IMR-90 (cell line): ENCODE data around the gene TMEM184B. TPM values are rescaled to one million over a fixed set of nuclear protein-coding genes. Genes with fewer than 3 reads are reported as not detected.
A peak's percentile ranks its signal among the peaks of the same experiment; 100 is the strongest.

Experiments
- polyA plus RNA-seq, 3 experiments: library from polyadenylated mRNA; depleted of rRNA; stranded (reverse); fragments of >200 nt; gene quantifications; 2 replicates each; pipeline ENCODE4 v1.2.3, GENCODE V29; 2012; ENCODE audit warnings: low replicate concordance in 1 of 3
- total RNA-seq: library from RNA; depleted of rRNA; stranded (reverse); fragments of >200 nt; gene quantifications from 2 replicates; pipeline ENCODE4 v1.2.3, GENCODE V29; 2012
- TF ChIP-seq, protein P1 (sequence below): conservative IDR thresholded peaks from 2 replicates; pipeline ENCODE4 v1.5.1; 2012; ENCODE audit warnings: mild to moderate bottlenecking, low read depth, low read length, improper control_type of control experiment

Gene TMEM184B
- total and polyA plus RNA-seq, 2 of the 4 experiments (the other 2 are of a cell fraction), result 9.1 to 81.1 TPM

DNA sequence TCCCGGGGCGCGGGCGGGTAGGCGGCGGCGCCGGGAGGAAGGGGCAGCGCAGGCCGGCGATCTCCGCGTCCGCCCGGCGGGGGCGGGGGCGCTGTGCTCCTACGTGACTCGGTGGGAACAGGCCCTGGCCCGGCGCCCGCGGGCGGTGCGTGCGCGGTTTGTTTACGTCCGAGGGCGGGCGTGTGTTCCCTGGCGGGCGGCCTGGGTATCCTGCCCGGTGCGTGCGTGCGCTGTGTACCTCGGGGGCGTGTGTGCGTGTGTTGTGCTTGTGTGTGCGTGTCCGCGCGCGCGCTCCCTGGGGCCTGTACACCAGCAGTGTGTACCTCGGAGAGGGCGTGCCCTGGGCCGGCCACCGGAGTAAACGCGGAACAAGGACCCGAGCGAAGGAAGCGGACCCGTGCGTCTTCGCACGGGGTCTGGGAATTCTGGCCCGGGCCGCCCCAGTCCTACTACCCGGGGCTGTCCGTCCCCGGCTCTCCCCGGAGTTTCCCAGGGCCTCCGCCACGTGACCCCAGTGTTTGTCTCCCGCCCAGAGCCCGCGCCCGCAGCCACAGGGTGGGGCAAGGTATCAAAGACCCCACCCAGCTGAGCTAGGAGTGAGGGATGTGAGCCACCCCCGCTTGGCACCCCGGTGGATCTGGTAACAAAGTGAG lies 70.2 kb downstream of the TMEM184B start (continued):
- TF ChIP-seq, protein P1, sequence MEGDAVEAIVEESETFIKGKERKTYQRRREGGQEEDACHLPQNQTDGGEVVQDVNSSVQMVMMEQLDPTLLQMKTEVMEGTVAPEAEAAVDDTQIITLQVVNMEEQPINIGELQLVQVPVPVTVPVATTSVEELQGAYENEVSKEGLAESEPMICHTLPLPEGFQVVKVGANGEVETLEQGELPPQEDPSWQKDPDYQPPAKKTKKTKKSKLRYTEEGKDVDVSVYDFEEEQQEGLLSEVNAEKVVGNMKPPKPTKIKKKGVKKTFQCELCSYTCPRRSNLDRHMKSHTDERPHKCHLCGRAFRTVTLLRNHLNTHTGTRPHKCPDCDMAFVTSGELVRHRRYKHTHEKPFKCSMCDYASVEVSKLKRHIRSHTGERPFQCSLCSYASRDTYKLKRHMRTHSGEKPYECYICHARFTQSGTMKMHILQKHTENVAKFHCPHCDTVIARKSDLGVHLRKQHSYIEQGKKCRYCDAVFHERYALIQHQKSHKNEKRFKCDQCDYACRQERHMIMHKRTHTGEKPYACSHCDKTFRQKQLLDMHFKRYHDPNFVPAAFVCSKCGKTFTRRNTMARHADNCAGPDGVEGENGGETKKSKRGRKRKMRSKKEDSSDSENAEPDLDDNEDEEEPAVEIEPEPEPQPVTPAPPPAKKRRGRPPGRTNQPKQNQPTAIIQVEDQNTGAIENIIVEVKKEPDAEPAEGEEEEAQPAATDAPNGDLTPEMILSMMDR, result peak; percentile 28; the same call in 1 of the 2 replicates
